GM12865 (cell line): ENCODE results near the gene C6orf141.
A peak's percentile ranks its signal among the peaks of the same experiment; 100 is the strongest.

ENCODE experiments used
- DNase-seq: peaks from one replicate; pipeline ENCODE4 v3.0.0; 2010; ENCODE audit warnings: low read depth
- H3K4me3 ChIP-seq: 2 replicates; pipeline ENCODE4 v1.5.1; 2011; ENCODE audit warnings: mild to moderate bottlenecking, low read depth, low read length, control low read depth
- TF ChIP-seq, protein P1 (sequence below): IDR thresholded peaks from 2 replicates; pipeline ENCODE4 v1.5.1; 2011; ENCODE audit warnings: low read length, control low read depth, low read depth, inconsistent platforms; ENCODE audit not compliant: insufficient read depth; ENCODE audit errors: missing control alignments

The C6orf141 gene

DNA sequence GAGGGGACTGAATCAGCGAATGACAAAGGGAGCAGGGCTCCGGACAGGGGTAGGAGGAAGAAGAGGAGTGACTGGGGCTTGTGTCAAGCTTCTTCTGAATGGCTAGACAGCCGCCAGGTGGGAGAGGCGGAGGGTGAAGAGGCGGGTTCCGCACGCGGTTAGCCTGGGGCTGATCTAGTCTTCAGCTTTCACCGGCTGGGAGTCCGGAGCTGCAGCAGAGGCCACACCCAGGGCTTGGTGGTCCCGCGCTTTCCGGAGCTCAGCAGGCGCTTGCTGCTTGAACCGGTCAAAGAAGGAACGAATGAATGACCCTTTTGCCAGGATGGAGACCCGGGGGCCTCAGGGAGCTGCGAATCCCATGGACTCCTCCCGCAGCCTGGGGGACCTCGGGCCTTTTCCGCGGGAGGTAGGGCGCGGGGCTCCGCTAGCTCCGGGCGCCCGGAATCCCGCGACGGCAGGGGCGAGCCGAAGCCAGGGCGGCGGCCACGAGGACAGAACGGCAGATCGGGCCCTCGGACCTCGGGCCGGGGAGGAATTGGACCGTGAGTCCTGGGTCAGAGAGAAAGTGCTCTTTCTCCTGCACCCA lies at the start of gene C6orf141:
Gene C6orf141, plus strand, starts transcription at position 177 of the 586 bp plus-strand sequence. Its CDS starts 125 bp downstream, at position 302.
- DNase-seq: peak; percentile 41
- H3K4me3 ChIP-seq: peak within 1 kb of the TSS; percentile 26
- TF ChIP-seq, protein P1, sequence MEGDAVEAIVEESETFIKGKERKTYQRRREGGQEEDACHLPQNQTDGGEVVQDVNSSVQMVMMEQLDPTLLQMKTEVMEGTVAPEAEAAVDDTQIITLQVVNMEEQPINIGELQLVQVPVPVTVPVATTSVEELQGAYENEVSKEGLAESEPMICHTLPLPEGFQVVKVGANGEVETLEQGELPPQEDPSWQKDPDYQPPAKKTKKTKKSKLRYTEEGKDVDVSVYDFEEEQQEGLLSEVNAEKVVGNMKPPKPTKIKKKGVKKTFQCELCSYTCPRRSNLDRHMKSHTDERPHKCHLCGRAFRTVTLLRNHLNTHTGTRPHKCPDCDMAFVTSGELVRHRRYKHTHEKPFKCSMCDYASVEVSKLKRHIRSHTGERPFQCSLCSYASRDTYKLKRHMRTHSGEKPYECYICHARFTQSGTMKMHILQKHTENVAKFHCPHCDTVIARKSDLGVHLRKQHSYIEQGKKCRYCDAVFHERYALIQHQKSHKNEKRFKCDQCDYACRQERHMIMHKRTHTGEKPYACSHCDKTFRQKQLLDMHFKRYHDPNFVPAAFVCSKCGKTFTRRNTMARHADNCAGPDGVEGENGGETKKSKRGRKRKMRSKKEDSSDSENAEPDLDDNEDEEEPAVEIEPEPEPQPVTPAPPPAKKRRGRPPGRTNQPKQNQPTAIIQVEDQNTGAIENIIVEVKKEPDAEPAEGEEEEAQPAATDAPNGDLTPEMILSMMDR: no peak

DNA sequence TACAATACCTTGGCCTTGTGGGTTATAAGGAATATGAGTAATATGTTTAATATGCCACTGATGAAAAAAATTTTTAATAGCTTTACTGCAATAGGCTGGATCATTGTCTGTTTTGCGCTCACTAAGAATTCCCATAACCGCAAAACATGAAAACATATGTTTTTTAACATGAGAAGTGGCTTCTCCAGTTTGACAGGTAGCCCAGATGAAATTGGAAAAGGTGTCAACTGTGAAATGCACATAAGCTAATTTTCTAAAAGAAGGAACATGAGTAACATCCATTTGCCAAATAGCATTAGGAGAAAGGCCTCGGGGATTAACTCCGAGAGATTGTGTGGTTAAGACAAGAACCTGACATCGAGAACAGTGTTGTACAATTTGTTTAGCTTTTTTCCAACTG lies 45.8 kb upstream of the C6orf141 start:
- TF ChIP-seq, protein P1: no peak
- H3K4me3 ChIP-seq: no peak overlapping the region
- DNase-seq: no peak

DNA sequence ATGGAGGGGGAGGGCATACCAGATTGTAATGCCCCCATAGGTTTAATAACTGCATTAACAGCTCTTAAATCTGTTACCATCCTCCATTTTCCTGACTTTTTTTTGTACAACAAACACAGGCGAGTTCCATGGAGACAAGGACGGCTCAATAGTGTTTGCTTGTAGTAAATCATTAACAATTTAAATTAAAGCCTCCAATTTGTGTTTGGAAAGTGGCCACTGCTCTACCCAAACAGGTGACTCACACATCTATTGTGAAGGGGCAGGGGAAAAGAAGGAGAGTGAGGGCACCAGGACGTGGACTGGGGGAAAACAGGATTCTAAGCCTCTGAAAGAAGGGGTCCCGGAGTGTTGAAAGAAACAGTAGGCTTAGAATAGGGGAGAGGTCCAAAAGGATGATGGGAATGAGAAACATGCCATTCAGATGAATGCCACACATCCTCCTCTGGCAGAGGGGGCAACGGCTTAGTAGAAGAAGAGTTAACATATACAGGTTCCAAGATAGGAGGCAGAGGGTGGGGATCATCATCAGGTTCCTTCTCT lies 43.8 kb upstream of the C6orf141 start:
- TF ChIP-seq, protein P1: no peak
- H3K4me3 ChIP-seq: no peak overlapping the region
- DNase-seq: no peak

DNA sequence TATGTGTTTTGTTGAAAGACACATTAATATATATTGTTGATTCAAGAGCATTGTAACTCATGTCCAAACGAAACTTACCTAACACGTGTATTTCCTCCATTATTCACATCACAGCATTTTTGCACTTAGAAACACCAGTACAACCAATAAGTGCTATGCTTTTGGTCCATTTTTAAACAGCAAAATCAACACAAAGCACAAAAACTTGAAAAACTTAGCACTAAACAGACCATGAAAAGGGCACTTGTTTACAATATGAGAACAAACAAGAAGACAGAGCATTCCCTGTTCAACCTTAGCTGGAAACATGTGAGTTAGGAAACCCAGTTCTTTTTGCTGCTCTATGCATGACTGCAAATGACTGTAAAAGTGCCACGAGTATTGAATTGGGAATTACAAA lies 41.1 kb upstream of the C6orf141 start:
- TF ChIP-seq, protein P1: no peak
- no peak for DNase-seq
- no peak overlapping the region for H3K4me3 ChIP-seq

DNA sequence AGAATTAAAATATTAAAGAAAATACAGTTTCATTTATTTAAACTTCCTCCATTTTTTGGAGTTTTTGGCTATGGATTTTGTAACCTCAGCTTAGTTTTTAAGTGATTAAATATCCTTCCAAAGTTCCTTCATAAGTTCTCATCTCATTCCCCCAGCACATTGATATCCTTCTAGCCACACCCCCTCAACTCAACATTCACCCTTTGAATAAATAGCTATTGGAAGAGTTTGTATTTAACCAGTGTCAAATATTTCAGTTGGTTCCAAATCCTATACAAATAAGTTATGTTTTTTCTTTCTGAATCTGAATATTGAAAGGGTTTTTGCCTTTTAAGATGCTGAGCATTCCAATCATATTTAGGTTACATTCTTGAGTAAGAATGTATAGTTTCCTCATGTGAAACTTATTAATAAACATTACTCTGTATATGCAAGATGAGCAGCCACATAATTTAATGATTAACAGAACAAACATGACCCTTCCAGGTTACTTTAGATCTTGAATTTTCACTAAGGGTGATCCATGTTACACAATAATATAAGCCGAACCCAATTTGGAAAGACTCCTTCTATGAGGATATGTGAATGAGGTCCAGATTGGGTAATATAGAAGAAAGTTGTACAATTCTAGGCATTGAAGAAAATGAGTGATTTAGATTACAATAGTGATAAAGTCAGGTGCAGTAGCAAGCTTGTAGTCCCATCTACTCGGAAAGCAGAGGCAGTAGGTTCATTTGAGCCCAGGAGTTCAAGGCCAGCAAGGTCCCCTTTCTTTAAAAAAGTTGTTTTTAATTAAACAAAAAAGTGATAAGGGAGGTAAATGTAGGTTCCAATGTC lies 37.1 kb upstream of the C6orf141 start:
- no peak for DNase-seq
- no peak overlapping the region for H3K4me3 ChIP-seq
- TF ChIP-seq, protein P1: no peak

DNA sequence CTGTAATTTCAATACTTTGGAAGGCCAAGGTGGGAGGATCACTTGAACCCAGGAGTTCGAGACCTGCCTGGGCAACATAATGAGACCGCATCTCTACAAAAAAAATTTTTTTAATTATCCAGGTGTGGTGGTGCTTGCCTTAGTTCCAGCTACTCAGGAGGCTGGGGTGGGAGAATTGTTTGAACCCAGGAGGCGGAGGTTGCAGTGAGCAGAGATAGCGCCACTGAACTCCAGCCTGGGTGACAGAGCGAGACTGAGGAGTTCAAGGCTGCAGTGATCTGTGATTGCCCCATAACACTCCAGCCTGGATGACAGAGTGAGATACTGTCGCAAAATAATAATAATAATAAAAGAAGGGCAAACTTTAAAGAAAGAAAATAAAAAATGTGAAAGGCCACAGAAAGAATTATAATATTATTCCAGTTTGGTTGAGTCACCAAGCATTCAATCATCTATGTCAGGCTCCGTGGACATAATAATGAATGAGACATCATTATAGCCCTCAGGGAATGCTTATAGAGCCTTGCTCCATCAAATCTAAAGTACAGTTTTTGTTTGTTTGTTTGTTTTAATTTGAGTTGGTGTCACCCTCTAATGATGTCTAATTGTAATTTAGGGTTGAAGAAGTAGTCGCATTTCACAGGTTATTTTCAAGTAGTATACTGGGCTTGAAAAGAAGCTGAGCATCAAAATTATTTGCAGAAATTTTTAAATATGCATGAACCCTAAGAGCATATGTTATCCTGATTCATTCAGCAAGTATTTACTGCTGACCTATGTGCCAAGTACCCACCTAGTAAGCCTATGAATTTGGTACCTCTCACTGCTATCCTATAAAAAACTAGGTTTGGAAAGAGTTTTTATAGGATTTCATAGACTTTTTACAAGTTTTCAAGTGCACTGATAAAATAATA lies 35.6 kb upstream of the C6orf141 start:
- TF ChIP-seq, protein P1: no peak
- no peak for DNase-seq

More for the DNA sequence above, 35.6 kb upstream of the C6orf141 start:
- H3K4me3 ChIP-seq: no peak overlapping the region
